NCI-H1092 (cell line): ENCODE data around the gene ROPN1.

Experiments used
- DNase-seq: peaks from one replicate; lab custom pipeline; 2025; lab: John Stamatoyannopoulos, UW

ROPN1 gene

DNA sequence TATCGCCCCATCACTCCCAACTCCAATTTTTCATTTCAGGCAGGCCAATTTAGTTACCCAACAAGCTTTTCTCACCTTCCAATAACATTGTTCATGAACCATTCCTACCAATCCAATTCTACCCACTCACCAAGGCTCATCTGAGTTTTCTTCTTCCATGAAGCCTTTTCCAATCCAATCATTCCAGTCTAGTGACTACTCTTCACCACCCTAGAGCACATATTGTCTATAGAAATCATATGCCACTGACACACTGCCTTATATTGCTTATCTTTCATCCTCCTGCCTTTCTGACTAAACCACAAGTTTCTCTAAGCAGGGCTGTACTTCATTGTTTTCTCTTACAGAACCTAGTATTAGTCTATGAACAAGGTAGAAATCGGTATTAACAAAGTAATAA lies 42.3 kb downstream of the ROPN1 start:
- no peak for DNase-seq

- DNase-seq = no peak
Observed at GRCh38 chr3:123948449-123948848, 43.5 kb downstream of the ROPN1 start.

- DNase-seq = no peak
Observed at GRCh38 chr3:123947482-123947881, 44.4 kb downstream of the ROPN1 start.

DNA sequence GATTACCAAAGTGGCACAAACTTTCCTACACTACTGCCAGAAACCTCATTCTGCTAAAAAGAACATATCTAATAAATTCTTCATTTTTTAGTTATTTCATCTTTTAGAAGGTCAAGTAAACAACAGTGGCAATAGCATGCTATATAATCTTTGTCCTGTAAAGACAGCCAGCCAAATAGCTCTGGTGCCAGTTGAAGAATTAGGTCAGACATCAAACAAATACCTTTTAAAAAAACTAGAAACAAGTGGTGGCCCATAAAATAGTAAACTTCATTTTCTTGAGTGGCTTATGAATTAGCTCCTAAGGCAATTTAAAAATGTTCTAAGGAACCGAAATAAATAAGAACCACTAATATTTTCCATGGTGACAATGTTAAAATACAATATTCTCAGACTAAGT lies 50.4 kb downstream of the ROPN1 start:
- DNase-seq = no peak

GRCh38 chr3:123941121-123941520 lies 50.8 kb downstream of the ROPN1 start:
- DNase-seq = no peak

- no peak for DNase-seq
Observed at GRCh38 chr3:123939706-123940105, 52.2 kb downstream of the ROPN1 start.

- no peak for DNase-seq
Observed at GRCh38 chr3:123936400-123936799, 55.5 kb downstream of the ROPN1 start.

- DNase-seq = no peak
Observed at GRCh38 chr3:123935830-123936229, 56.1 kb downstream of the ROPN1 start.

- DNase-seq = no peak
Observed at GRCh38 chr3:123934250-123934649, 57.7 kb downstream of the ROPN1 start.

- no peak for DNase-seq
Observed at GRCh38 chr3:123930445-123930844, 61.5 kb downstream of the ROPN1 start.

- no peak for DNase-seq
Observed at GRCh38 chr3:123929325-123929724, 62.6 kb downstream of the ROPN1 start.

DNA sequence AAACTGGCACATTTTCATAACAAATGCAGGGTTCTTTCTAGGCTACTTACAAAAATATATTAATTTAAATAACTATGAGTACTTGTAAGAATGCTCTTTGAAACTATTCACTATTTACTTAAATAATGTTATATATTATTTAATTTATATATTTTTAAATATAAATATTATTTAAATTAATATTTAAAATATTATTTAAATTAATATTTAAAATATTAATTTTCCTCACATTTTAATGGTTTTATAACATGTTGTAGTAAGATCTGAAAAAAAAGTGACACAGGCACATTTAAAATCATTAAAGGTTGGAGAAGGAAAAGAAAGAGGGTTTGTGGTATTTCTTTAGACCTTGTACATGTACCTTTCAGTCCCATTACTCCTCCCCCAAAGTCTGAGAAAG lies 65.5 kb downstream of the ROPN1 start:
- no peak for DNase-seq

DNA sequence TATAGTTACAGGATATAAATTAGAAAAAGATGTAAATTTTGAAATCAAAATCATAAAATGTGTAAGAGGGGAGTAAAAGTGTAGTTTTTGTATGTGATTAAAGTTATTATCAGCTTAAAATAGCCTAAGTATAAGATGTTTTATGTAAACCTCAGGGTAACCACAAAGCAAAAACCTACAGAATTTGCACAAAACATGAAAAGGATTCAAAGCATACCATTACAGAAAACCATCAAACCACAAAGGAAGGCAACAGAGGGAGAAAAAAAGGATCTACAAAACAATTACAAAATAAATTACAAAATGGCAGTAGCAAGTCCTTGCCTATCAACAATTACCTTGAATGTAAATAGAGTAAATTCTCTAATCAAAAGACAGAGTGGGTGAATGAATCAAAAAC lies 71.1 kb downstream of the ROPN1 start:
- no peak for DNase-seq

- DNase-seq = no peak
Observed at GRCh38 chr3:123920383-123920782, 71.5 kb downstream of the ROPN1 start.

GRCh38 chr3:123919353-123919752 lies 72.6 kb downstream of the ROPN1 start:
- no peak for DNase-seq
